K562 (cell line): ENCODE data around the gene MAD1L1. TPM values are rescaled to one million over a fixed set of nuclear protein-coding genes. Genes with fewer than 3 reads are reported as not detected.
A peak's percentile ranks its signal among the peaks of the same experiment; 100 is the strongest.

Experiments
- ATAC-seq: fragments of 200-7000 bp; cut with Tn5 transposase; 3 replicates; pipeline ENCODE4 v1.9.1; 2020; ENCODE audit warnings: moderate library complexity
- BruUV-seq: library from RNA; stranded (reverse); fragments of 400-500 nt; replicated peaks from 2 replicates; lab custom pipeline; 2021; lab: Mats Ljungman, UMichigan
- CTCF ChIA-PET: fragments of 300-600 bp; formaldehyde crosslinking; extraction: SDS; loops from one replicate; lab custom pipeline; 2021; ENCODE audit warnings: low intra/inter-chr PET ratio; lab: Yijun Ruan, JAX
- POLR2A ChIA-PET: fragments of 300-600, 350-650 bp; sonication (Branson Sonifier 250); formaldehyde crosslinking; extraction: SDS; loops from one replicate; lab custom pipeline; 2021; ENCODE audit warnings: antibody characterized with exemption, inconsistent platforms; lab: Yijun Ruan, JAX
- DNase-seq, 4 experiments: peaks; one replicate each; pipeline versions ENCODE4 v3.0.0 to v3.0.0-alpha.2; 2011 to 2018; ENCODE audit warnings: low spot score in 3 of 4, mixed read lengths in 3 of 4; ENCODE audit errors: extremely low read depth in 1 of 4
- FAIRE-seq: peaks from 2 replicates; lab custom pipeline; 2011; peaks lifted over from hg19 to GRCh38; lab: Jason Lieb, UNC
- H2AFZ ChIP-seq: 2 replicates; pipeline ENCODE4 v1.6.0; 2011; ENCODE audit warnings: low read depth, low read length, control low read depth, inconsistent platforms
- H3K27ac ChIP-seq: fragments of 200-600 bp; 3 replicates; pipeline ENCODE4 v1.8.0; 2011; ENCODE audit warnings: low read depth, mild to moderate bottlenecking, control low read depth, inconsistent platforms, low read length, moderate library complexity, mixed read lengths; ENCODE audit errors: extremely low read depth
- H3K27me3 ChIP-seq, 2 experiments: fragments of 300-600 bp in 1 of 2; 2 replicates in 1 of 2; 3 replicates in 1 of 2; pipeline versions ENCODE4 v1.6.0 to v1.8.0; 2011; ENCODE audit warnings: inconsistent platforms in 2 of 2, low read length in 2 of 2, mild to moderate bottlenecking in 1 of 2, mixed read lengths in 1 of 2, moderate library complexity in 1 of 2; ENCODE audit not compliant: control insufficient read depth in 2 of 2, insufficient read depth in 2 of 2
- H3K36me3 ChIP-seq: fragments of 300-600 bp; 3 replicates; pipeline ENCODE4 v1.8.0; 2011; ENCODE audit warnings: mild to moderate bottlenecking, low read length, inconsistent platforms; ENCODE audit not compliant: control insufficient read depth, insufficient read depth
- H3K4me1 ChIP-seq, 2 experiments: fragments of 200-600 bp in 1 of 2; replicated peaks in 1 of 2; 2 replicates in 1 of 2; 3 replicates in 1 of 2; pipeline versions ENCODE4 v1.5.1 to v1.8.0; 2011; ENCODE audit warnings: inconsistent platforms in 2 of 2, low read length in 2 of 2, mild to moderate bottlenecking in 1 of 2, mixed read lengths in 1 of 2, moderate library complexity in 1 of 2; ENCODE audit not compliant: control insufficient read depth in 2 of 2, insufficient read depth in 2 of 2
- H3K4me2 ChIP-seq: 2 replicates; pipeline ENCODE4 v1.6.1; 2011; ENCODE audit warnings: low read length, control low read depth, inconsistent platforms, mixed read lengths; ENCODE audit not compliant: insufficient read depth
- H3K4me3 ChIP-seq: fragments of 200-600 bp; sonication (generic), shearing (Covaris generic); 2 replicates; pipeline ENCODE4 v1.5.1; 2016; ENCODE audit warnings: control low read depth, inconsistent platforms
- H3K79me2 ChIP-seq: fragments of 200-600 bp; 3 replicates; pipeline ENCODE4 v1.8.0; 2011; ENCODE audit warnings: low read length, inconsistent platforms; ENCODE audit not compliant: control insufficient read depth, insufficient read depth
- H3K9ac ChIP-seq, 2 experiments: 2 replicates each; pipeline versions ENCODE4 v1.6.0 to v1.6.1; 2011; ENCODE audit warnings: low read depth in 2 of 2, low read length in 2 of 2, control low read depth in 1 of 2, inconsistent platforms in 1 of 2, mild to moderate bottlenecking in 1 of 2, mixed read lengths in 1 of 2; ENCODE audit not compliant: insufficient read depth in 1 of 2
- H3K9me1 ChIP-seq: one replicate; pipeline ENCODE4 v1.6.0; 2011; ENCODE audit warnings: inconsistent platforms, mild to moderate bottlenecking, low read length, moderate library complexity; ENCODE audit not compliant: control insufficient read depth, insufficient read depth
- H3K9me3 ChIP-seq: replicated peaks from 2 replicates; pipeline ENCODE4 v1.5.1; 2011; ENCODE audit warnings: low read depth, low read length, inconsistent platforms; ENCODE audit not compliant: control insufficient read depth, insufficient read depth
- H4K20me1 ChIP-seq: replicated peaks from 2 replicates; pipeline ENCODE4 v1.6.1; 2011; ENCODE audit warnings: low read length, inconsistent platforms, mixed read lengths; ENCODE audit not compliant: control insufficient read depth, insufficient read depth
- ZBTB33 ChIP-seq: sonication (generic); formaldehyde crosslinking; IDR thresholded peaks from 2 replicates; pipeline ENCODE4 v1.8.1; 2023; ENCODE audit warnings: mild to moderate bottlenecking, missing genetic modification reagents
- ZNF232 ChIP-seq: sonication (generic); formaldehyde crosslinking; IDR thresholded peaks from 2 replicates; pipeline ENCODE4 v1.8.0; 2022; ENCODE audit warnings: mild to moderate bottlenecking, missing genetic modification reagents
- WGBS: fragments of 100-300 bp; shearing (Covaris generic); methylation state at CpG from one replicate; pipeline ENCODE4 v1.1.6; 2016; ENCODE audit warnings: low coverage, mixed read lengths; ENCODE audit not compliant: insufficient coverage; ENCODE audit errors: missing lambda C conversion rate; 5-methylcytosine and 5-hydroxymethylcytosine counted together
- in situ Hi-C: fragments of 300-500 bp; cut with MboI; formaldehyde crosslinking; loops from 4 replicates; pipeline ENCODE4 v1.15.0; 2018; ENCODE audit warnings: inconsistent platforms, mixed read lengths
- intact Hi-C: fragments of 100-400 bp; cut with micrococcal nuclease; formaldehyde crosslinking; loops from 2 replicates; pipeline ENCODE4 v1.14.2; 2022
- polyA plus RNA-seq, 8 experiments: library from polyadenylated mRNA; depleted of rRNA in 4 of 8; stranded (reverse) in 5 of 8; unstranded in 3 of 8; fragments of >200 nt; fragmentation: Nextera tagmentation in 2 of 8; fragmentation: Illumina TruSeq in 1 of 8; extraction: Ambion mirVana in 2 of 8; extraction: Trizol in 1 of 8; gene quantifications; 2 replicates each; pipeline versions ENCODE4 v1.2.1 to v1.2.3, GENCODE V29; 2011 to 2014; ENCODE audit warnings: inconsistent platforms in 1 of 8, missing spikeins in 1 of 8
- total RNA-seq, 7 experiments: library from RNA; depleted of rRNA in 6 of 7; stranded (reverse); fragments of >200 nt in 6 of 7; fragmentation: Illumina TruSeq in 2 of 7; extraction: Trizol in 2 of 7; gene quantifications; 2 replicates each; pipeline versions ENCODE4 v1.2.1 to v1.2.3, GENCODE V29; 2011 to 2021; ENCODE audit warnings: low replicate concordance in 1 of 7

The MAD1L1 gene
- total and polyA plus RNA-seq, 9 of the 15 experiments (the other 6 are each of a cell fraction or from before 2014, with no cell fraction given): 1.7 to 89.7 (median 18.0) TPM

DNA sequence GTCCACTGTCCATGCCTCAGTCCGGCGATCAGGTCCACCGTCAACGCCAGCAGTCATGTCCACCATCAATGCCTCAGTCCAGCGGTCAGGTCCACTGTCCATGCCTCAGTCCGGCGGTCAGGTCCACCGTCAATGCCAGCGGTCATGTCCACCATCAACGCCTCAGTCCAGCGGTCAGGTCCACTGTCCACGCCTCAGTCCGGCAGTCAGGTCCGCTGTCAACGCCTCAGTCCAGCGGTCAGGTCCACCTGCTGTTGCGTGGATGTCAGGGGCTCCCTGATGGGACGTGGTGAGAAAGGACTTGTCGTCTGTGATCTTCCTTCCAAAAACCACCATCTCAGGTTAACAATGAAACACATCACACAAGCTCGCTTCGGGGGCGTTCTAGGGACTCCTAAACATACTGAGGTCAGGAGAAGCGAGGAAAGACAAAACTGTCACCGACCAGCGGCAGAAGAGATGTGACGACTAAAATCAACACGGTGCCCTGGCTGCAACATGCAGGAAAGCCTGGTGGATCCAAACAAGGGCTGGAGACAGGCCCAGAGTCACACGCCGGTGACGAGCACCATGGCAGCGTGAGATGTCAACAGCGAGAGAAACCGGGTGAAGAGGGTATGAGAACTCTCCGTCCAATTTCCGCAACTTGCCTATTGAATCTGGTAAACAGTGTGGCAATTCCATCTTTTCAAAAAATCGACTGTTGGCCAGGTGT is 264.2 kb downstream of the MAD1L1 start:
- in situ Hi-C loops: no loop called here
- H3K27ac ChIP-seq: no peak overlapping the region
- WGBS: 93% methylated on average over 35 of the region's 36 CpGs
- peak overlapping the region in 1 of 2 experiments; percentile 23; a peak in 2 of 4 replicates for H3K9ac ChIP-seq
- no peak overlapping the region for H2AFZ ChIP-seq
- ChIA-PET POLR2A (interaction anchor here (0.7 kb wide), 1 partner anchor 245 kb away, joined by 3 read pairs; no protein-coding TSS in a partner anchor), CTCF (no interaction called here)
- peaks cover 0 to 21% of the 10 kb centered on the region in 2 experiments; a peak in 2 of 5 replicates for H3K4me1 ChIP-seq
- no peaks in the 10 kb centered on the region for H3K79me2 ChIP-seq
- peaks cover 14% of the 10 kb centered on the region; the same call in 2 of the 3 replicates for H3K36me3 ChIP-seq
- DNase-seq (no peak), ATAC-seq (no peak), FAIRE-seq (no peak)
- no peak overlapping the region for H3K4me3 ChIP-seq
- intact Hi-C loops: no loop called here
- H3K9me3 ChIP-seq: no peaks in the 10 kb centered on the region
- H3K4me2 ChIP-seq: no peak overlapping the region
- no peaks in the 10 kb centered on the region for H3K9me1 ChIP-seq
- no peaks in the 10 kb centered on the region for H4K20me1 ChIP-seq
- TF ChIP-seq ZBTB33 (CRISPR knock-in tag): peak; percentile 8; the same call in 1 of the 2 replicates
- no peak for TF ChIP-seq ZNF232
- H3K27me3 ChIP-seq: no peaks in the 10 kb centered on the region
- no TSS peak for BruUV-seq
